Measurements from ENCODE around the gene GJC3.
"Not testable (repeated sequence)": the region's sequence is repeated elsewhere in the genome, so short reads cannot be mapped to it uniquely, and the experiment has no call there.

Gene GJC3

GRCh38 chr7:99928994-99929729, at the start of gene GJC3:
GJC3 (minus strand) TSS chr7:99929620; CDS start chr7:99929620, 0 bp downstream.
- no peak for DNase-seq

DNA sequence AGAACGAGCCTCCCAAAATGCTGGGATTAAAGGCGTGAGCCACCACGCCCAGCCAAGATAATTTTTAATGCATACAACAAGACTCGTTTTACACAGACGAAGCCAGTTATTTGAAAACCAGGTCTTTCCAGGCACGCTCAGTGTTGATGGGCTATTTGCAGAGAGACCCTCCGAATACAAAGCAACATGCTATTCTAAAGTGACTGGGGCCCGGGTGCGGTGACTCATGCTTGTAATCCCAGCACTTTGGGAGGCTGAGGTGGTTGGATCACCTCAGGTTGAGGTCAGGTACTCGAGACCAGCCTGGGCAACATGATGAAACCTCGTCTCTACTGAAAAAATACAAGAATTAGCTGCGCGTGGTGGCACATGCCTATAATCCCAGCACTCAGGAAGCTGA, 47.2 kb upstream of the GJC3 start:
- DNase-seq = no peak

GRCh38 chr7:99975782-99976521, 46.5 kb upstream of the GJC3 start, which contains the start of gene AZGP1:
AZGP1 (minus strand) TSS chr7:99976031; CDS start chr7:99976020, 11 bp downstream.
- no peak for DNase-seq

GRCh38 chr7:99974681-99975080, 45.3 kb upstream of the GJC3 start:
- DNase-seq = no peak

DNA sequence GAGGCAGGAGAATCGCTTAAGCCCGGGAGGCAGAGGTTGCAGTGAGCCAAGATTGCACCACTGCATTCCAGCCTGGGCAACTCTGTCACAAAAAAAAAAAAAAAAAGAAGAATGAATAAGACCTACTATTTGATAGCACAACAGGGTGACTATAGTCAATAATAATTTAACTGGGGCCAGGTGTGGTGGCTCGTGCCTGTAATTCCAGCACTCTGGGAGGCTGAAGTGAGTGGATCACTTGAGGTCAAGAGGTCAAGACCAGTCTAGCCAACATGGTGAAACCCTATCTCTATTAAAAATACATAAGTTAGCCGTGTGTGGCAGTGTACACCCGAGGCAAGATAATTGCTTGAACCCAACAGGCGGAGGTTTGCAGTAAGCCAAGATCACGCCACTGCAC, 44.4 kb upstream of the GJC3 start:
- not testable (repeated sequence) for DNase-seq

DNA sequence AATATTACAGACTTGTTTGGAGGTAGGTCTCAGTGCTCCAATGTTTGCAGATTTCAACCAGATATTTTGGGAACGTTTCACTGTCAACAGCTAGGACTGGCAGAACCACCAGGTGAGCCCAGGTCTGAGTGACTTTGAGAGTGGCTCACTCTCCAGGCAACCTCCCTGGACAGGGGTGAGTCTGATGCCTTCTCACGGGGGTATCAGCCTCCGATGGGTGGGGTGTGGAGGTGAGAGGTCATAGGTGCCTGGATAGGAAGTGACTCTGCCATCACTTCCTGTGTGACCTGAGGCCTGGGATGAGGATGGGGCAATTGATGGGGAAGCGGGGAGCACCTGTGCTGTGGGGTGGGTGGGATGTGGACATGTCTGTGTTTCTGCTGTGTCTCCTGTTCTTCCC, 41.8 kb upstream of the GJC3 start:
- no peak for DNase-seq

DNA sequence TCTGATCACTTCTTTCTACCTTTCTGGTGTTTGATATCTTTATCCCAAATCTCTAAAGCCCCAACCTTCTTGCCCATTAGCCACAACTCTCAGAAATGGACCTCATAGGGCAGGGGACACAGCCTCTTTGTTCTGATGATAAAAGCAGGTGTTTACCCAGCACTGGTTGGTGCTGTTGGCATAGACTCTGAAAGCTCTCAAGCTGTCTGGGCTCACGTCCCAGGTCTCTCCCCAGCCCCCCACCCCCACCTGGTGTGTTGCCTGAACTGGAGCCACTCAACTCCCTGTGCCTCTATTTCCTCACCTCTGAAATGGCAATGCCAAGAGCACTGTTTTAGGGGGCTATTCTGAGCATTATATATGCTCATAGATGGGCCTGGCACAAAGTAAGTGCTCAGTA, 40.4 kb upstream of the GJC3 start:
- not testable (repeated sequence) for DNase-seq

DNA sequence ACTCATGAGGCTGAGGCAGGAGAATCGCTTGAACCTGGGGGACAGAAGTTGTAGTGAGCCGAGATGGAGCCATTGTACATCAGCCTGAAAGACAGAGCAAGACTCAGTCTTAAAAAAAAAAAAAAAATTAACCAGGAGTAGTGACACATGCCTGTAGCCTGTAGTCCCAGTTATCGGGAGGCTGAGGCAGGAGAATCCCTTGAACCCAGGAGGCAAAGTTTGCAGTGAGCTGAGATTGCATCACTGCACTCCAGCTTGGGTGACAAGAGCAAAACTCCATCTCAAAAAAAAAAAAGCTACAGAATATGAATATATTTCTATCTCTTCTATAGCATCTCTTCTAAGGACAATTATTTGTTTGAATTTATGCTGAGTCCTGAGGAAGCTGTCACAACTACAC, 39.9 kb upstream of the GJC3 start:
- no peak for DNase-seq

DNA sequence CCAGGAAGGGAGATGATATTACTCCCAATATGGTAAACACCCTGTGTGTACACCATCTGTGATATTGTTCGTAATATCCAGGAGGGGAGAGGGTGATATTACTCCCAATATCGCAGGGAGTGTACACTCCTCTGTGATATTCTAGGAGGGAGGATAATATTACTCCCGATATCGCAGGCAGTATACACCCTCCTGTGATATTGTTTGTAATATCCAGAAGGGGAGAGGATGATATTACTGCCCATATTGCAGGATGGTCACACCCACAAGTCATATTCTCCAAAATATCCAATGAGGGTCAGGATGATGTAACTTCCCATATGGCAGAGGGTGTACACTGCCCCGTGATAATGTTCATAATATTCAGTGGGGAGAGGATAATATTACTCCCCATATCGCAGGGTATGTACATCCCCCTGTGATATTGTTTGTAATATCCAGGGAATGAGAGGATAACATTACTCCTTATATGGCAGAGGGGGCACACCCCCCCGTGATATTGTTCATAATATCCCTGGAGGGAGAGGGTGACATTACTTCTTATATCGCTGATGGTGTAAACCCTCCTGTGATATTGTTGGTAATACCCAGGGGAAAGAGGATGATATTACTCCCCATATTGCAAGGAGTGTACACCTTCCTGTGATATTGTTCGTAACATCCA, 29.3 kb upstream of the GJC3 start:
- no peak for DNase-seq

GRCh38 chr7:99955247-99955646, 25.8 kb upstream of the GJC3 start:
- DNase-seq = no peak

- not testable (repeated sequence) for DNase-seq
Measured at GRCh38 chr7:99954643-99955042, 25.2 kb upstream of the GJC3 start.

DNA sequence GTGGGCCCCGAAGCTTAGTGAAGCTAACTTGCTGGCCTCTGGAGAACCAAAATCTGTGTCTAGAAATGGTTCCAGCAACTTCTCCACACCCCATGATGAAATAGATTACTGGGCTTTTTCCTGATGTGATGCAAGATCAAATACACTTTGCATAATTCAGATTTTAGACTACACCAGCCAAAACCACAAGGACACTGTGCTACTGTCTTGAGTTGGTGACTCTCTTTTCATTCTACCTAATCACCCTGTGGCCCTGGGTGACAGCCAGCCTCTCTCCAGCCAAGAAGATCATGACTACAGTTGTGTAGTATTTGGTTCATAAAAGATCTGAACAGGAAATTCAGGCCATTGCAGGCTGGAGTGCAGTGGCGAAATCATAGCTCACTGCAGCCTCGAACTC, 24.2 kb upstream of the GJC3 start:
- no peak for DNase-seq

DNA sequence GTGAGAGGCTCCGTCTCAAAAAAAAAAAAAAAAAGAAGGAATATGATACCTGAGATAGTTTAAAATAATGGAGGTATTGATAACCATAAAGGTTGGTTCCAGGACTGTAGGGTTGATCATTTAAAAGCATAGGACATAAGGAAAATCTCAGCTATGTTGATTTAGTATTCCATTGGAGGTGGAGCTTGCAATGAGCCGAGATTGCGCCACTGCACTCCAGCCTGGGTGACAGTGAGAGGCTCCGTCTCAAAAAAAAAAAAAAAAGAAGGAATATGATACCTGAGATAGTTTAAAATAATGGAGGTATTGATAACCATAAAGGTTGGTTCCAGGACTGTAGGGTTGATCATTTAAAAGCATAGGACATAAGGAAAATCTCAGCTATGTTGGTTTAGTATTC, 23.2 kb upstream of the GJC3 start:
- not testable (repeated sequence) for DNase-seq

- not testable (repeated sequence) for DNase-seq
Measured at GRCh38 chr7:99950819-99951218, 21.4 kb upstream of the GJC3 start.

DNA sequence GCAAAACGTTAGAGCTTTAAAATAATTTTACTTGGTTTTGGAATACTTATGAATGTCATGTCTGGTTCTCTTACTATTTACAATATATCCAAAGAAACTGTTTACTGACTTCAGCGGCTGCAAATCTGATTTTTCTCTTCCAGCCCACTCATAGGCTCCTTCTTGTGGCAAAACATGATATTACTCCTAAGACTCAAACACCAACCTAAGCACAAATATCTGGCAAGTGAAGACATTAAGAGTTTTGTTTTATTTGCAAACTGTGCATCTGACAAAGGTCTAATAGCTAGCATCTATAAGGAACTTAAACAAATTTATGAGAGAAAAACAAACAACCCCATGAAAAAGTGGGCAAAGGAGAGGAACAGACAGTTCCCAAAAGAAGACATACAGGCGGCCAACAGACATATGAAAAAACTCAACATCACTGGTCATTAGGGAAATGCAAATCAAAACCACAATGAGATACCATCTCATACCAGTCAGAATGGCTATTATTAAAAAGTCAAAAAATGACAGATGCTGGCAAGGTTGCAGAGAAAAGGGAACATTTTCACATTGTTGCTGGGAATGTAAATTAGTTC, 20.3 kb upstream of the GJC3 start:
- no peak for DNase-seq

DNA sequence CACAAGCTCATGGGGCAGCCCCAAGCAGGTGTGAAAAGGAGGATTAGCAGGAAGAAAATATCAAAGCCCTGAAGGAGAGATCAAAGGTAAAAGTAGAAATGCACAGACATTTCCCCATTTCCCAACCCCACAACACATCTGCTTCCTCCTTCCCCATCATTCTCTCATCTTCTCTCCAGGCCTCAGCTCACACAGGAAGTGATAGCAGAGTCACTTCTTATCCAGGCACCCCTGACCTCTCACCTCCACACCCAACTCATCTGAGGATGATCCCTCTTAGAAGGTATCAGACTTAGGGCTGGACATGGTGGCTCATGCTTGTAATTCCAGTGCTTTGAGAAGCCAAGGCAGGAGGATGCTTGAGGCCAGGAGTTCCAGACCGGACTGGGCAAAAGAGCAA, 18.2 kb upstream of the GJC3 start:
- DNase-seq = no peak

DNA sequence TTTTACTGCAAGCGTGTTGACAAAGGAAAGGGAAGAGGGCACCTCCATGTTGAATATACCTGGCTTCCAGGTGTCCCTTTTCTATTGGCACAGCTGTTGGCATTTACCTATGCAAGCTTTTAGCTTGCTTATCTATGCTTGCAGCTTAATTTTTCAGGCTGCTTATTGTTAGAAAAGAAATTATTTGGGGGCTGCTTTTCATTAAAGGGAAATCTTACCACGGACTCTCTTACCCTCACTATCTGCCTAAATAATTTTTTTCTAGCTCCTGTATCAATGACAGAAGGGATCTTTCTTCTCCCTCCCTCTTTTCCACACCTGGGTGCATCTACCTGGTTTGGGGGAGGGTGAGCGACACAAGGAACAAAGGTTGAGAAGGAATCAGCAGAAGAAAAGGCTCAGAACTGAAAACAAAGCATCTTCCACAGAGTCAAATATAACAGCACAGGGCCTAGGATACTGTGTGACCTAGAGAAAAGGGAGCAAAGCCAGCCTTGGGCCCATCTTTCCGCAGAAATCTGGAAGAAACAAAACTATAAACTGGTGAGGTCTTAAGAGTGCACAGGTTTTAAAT, 15.2 kb upstream of the GJC3 start:
- DNase-seq = no peak

DNA sequence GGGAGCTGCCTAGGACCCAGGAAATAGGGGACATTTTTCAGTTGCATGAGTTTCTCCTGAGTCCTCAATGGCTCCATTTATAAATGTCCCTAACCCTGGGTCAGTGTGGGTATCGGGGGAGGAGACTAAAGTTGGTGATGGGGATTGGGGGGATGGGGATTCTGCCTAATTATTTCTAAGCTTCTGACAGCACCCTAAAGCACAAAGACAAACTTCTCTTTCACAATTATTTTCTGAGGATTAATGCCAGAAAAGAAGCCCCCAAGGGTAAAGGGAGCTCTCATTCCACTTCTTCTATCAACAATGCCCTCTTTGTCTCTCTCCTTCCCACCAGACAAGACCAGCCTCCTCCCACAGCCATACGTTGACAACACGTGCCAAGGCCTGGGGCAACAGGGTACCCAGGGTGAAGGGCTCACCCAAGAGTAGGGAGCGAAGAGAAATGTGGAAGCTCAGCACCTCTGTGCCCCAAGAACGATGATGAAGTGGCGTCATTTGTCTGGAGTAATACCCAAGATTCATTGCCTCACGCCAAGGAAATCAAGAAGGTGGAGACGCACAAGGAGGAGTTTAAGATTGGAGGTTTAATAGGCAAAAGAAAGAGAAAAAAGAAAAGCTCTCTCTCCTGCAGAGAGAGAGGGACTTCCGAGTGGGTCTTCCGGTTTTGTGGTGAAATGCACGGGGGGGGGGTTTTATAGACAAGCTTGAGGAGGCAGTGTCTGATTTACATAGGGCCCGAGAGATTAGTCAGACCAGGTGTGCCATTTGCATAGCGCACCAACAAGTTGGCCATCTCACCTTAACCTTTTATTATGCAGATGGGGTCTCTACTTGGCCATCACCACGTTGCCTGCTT, 14.4 kb upstream of the GJC3 start:
- no peak for DNase-seq

- DNase-seq = no peak
Measured at GRCh38 chr7:99938296-99938695, 8.9 kb upstream of the GJC3 start.

GRCh38 chr7:99935009-99935408, 5.6 kb upstream of the GJC3 start:
- not testable (repeated sequence) for DNase-seq

- no peak for DNase-seq
Measured at GRCh38 chr7:99930376-99930775, 956 bp upstream of the GJC3 start.

DNA sequence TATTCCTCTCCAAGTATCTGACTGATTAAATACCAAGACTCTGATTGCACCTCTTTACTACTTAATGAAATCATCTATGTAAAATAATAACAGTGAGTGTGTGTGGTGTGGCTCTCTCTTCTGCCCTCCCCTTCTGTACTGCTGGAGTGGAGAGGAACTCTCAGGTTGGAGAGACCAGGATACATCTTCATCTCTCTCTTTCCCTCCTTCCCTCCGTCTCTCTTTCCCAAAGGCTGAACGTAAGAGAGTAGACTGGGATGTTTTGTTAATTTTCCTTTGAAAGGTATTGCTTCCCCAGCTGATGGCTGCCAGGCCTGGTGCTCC, 272 bp upstream of the GJC3 start:
- DNase-seq = no peak

Data from cortex of kidney (tissue), 1 donor.